HEK293T (cell line): Measurements from ENCODE around the gene SLC6A11.

Experiments used
- CTCF ChIA-PET: fragments of 350-600 bp; formaldehyde crosslinking; extraction: SDS; loops from one replicate; lab custom pipeline; 2021; ENCODE audit warnings: antibody characterized with exemption, inconsistent platforms; lab: Yijun Ruan, JAX
- POLR2A ChIA-PET: fragments of 350-600 bp; formaldehyde crosslinking; extraction: SDS; loops from one replicate; lab custom pipeline; 2020; ENCODE audit warnings: antibody characterized with exemption, inconsistent platforms; lab: Yijun Ruan, JAX
- DNase-seq: peaks from one replicate; pipeline ENCODE4 v3.0.0; 2012; ENCODE audit warnings: mixed read lengths; ENCODE audit errors: extremely low spot score
- ARNT ChIP-seq: fragments of 450-650 bp; IDR thresholded peaks from 2 replicates; pipeline ENCODE4 v1.6.1; 2017; ENCODE audit warnings: mild to moderate bottlenecking
- BHLHE40 ChIP-seq: fragments of 450-650 bp; IDR thresholded peaks from 2 replicates; pipeline ENCODE4 v1.6.1; 2016; ENCODE audit warnings: mild to moderate bottlenecking, moderate library complexity, borderline replicate concordance
- CTBP1 ChIP-seq: fragments of 450-650 bp; IDR thresholded peaks from 2 replicates; pipeline ENCODE4 v1.6.1; 2016; ENCODE audit warnings: borderline replicate concordance
- ELF4 ChIP-seq: fragments of 450-650 bp; IDR thresholded peaks from 2 replicates; pipeline ENCODE4 v1.6.1; 2017; ENCODE audit warnings: antibody characterized with exemption
- FOXA1 ChIP-seq: fragments of 450-650 bp; IDR thresholded peaks from 2 replicates; pipeline ENCODE4 v1.6.1; 2016; ENCODE audit warnings: mild to moderate bottlenecking
- FOXK2 ChIP-seq: fragments of 450-650 bp; IDR thresholded peaks from 2 replicates; pipeline ENCODE4 v1.6.1; 2016; ENCODE audit warnings: mild to moderate bottlenecking
- FOXM1 ChIP-seq: fragments of 450-650 bp; IDR thresholded peaks from 2 replicates; pipeline ENCODE4 v1.6.1; 2017; ENCODE audit warnings: mild to moderate bottlenecking, borderline replicate concordance
- HDGF ChIP-seq: fragments of 450-650 bp; IDR thresholded peaks from 2 replicates; pipeline ENCODE4 v1.6.1; 2017; ENCODE audit warnings: antibody characterized with exemption, borderline replicate concordance
- L3MBTL2 ChIP-seq: fragments of 450-650 bp; conservative IDR thresholded peaks from 2 replicates; pipeline ENCODE4 v1.6.1; 2016; ENCODE audit warnings: mild to moderate bottlenecking
- LEF1 ChIP-seq: fragments of 450-650 bp; IDR thresholded peaks from 2 replicates; pipeline ENCODE4 v1.6.1; 2017; ENCODE audit warnings: mild to moderate bottlenecking, borderline replicate concordance
- NFRKB ChIP-seq: fragments of 450-650 bp; IDR thresholded peaks from 2 replicates; pipeline ENCODE4 v1.6.1; 2016; ENCODE audit warnings: mild to moderate bottlenecking, moderate library complexity
- SP1 ChIP-seq: fragments of 450-650 bp; IDR thresholded peaks from 2 replicates; pipeline ENCODE4 v1.6.1; 2017
- SUZ12 ChIP-seq: fragments of 450-650 bp; IDR thresholded peaks from 2 replicates; pipeline ENCODE4 v1.6.1; 2016; ENCODE audit warnings: mild to moderate bottlenecking
- TARDBP ChIP-seq: fragments of 450-650 bp; IDR thresholded peaks from 2 replicates; pipeline ENCODE4 v1.6.1; 2016
- ZNF384 ChIP-seq: fragments of 450-650 bp; IDR thresholded peaks from 2 replicates; pipeline ENCODE4 v1.6.1; 2016
- TF ChIP-seq, protein P1 (sequence below): fragments of 450-650 bp; IDR thresholded peaks from 2 replicates; pipeline ENCODE4 v1.6.1; 2016

SLC6A11 gene

DNA sequence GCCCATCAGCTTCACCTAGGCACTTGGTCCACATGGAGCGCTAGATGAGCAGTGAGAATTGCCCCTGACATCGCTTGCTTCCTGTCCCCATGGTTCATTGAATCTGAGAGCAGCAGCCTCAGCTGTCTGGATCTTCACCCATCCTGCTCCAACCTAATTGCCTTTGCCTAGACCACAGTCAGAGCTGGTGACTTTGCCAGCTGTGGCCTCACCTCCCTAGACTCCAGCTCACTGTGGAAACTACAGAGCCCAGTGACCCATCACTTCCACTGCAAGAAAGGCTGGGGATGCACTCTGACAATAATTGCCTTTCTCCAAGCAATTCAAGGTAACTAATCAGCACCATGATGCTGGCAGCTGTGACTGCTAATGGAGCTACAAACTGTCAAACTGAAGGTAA is 145.9 kb downstream of the SLC6A11 start:
- DNase-seq = no peak
- CTCF ChIA-PET = interaction anchor here (1.1 to 1.2 kb wide), 2 partner anchors 11 to 98 kb away, joined by 3 to 4 read pairs; no protein-coding TSS in a partner anchor
- POLR2A ChIA-PET = no interaction called here
- TF ChIP-seq ZNF384 (no peak), FOXM1 (no peak), LEF1 (no peak), FOXA1 (no peak), ARNT (no peak), CTBP1 (no peak), NFRKB (no peak), SP1 (no peak), BHLHE40 (no peak), ELF4 (no peak), L3MBTL2 (no peak), HDGF (no peak), TARDBP (no peak), FOXK2 (no peak), SUZ12 (no peak)
- TF ChIP-seq, protein P1, sequence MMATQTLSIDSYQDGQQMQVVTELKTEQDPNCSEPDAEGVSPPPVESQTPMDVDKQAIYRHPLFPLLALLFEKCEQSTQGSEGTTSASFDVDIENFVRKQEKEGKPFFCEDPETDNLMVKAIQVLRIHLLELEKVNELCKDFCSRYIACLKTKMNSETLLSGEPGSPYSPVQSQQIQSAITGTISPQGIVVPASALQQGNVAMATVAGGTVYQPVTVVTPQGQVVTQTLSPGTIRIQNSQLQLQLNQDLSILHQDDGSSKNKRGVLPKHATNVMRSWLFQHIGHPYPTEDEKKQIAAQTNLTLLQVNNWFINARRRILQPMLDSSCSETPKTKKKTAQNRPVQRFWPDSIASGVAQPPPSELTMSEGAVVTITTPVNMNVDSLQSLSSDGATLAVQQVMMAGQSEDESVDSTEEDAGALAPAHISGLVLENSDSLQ = no peak

DNA sequence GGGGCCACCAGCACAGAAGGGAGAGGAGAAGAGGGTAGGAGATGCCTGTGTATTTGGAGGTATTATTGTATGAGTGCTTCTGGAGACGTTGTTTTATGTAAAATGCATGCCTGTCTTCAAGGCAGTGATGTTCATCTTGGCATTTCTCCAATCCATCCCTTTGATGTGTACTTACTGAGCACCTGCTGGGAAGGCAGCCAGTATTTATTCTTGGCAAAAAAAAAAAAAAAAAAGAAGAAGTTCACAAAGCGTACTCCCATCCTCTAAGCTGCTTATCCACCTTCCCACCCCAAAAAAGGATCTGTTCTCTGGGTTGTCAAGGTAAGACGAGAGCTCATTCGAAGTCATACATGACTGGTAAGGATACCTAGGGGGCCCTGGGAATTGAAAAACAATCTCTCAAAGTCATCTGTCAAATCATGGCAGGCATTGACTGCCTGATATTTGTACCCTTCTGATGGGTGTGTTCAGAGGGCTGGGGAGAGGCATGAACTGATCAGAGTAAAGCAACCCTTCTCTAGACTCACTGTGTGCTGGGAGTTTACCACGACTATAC is 146.5 kb downstream of the SLC6A11 start:
- TF ChIP-seq FOXA1 = no peak
- TF ChIP-seq ELF4 = no peak
- TF ChIP-seq CTBP1 = no peak
- no peak for TF ChIP-seq LEF1
- TF ChIP-seq FOXK2 = no peak
- TF ChIP-seq TARDBP = no peak
- no peak for TF ChIP-seq HDGF
- TF ChIP-seq, protein P1 = no peak
- TF ChIP-seq FOXM1 = no peak
- TF ChIP-seq SP1 = no peak
- TF ChIP-seq ARNT = no peak
- no peak for TF ChIP-seq NFRKB
- TF ChIP-seq ZNF384 = no peak
- TF ChIP-seq SUZ12 = no peak
- CTCF ChIA-PET = interaction anchor here (1.1 to 1.2 kb wide), 2 partner anchors 11 to 97 kb away, joined by 3 to 4 read pairs; no protein-coding TSS in a partner anchor
- DNase-seq = no peak
- POLR2A ChIA-PET = no interaction called here

DNA sequence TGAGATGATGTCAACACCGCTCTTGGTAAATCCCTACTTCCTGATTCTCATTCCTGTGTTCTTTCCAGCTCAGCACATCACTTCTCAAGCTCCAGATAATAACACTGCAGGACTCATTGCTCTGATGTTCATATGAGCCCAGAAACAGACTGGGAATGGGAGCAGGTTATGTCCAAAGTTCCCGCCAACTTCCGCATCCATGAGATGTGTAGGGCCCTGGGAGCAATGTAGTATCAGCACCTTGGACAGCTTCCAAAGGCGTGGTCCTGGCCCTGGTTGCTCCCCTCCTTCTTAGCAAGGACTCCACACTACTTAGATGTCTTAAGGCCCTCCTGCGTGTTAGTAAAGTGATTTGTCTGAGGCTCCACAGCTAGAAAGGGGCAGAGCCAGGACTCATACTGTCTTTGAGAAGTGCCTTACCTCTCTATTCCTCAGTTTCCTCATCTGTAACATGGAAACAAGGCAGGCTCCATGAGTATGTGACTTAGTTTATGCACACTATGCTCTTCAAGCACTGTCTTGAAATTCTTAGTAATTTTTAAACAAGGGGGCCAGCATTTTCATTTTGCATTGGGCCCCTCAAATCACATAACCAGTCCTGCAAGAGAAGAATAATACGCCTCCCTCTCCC is 148.6 kb downstream of the SLC6A11 start:
- ChIA-PET POLR2A (no interaction called here), CTCF (interaction anchor here (1.1 kb wide), 1 partner anchor 95 kb away, joined by 3 read pairs; no protein-coding TSS in a partner anchor)
- TF ChIP-seq TARDBP (no peak), FOXA1 (no peak), BHLHE40 (no peak), SP1 (no peak), NFRKB (no peak)
- peak; percentile 48 for DNase-seq

DNA sequence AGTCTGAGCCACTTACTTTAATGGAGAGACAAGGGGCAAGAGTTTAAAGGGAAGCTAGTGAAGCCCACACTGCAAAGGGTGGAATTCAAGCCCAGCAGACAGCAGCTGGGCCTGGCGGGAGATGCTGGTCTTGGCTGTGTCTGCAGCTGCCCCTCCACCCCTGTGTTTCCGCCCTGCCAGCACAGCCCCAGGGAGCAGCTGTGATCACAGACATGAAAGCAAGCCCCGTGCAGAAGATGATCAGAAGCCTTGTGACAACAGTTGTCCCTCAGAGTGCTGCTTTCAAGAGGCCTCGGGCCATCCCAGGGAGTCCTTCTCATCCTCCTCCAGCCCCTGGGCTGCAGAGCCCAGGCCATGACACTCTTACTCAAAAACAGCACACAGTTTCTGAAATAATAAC is 152.4 kb downstream of the SLC6A11 start:
- POLR2A ChIA-PET = no interaction called here
- CTCF ChIA-PET = no interaction called here
- no peak for DNase-seq
- TF ChIP-seq, protein P1 = no peak
- TF ChIP-seq SUZ12 = no peak
- no peak for TF ChIP-seq TARDBP
- TF ChIP-seq NFRKB = no peak
- no peak for TF ChIP-seq CTBP1
- TF ChIP-seq LEF1 = no peak
- no peak for TF ChIP-seq FOXK2
- TF ChIP-seq L3MBTL2 = no peak
- TF ChIP-seq BHLHE40 = no peak
- no peak for TF ChIP-seq HDGF
- no peak for TF ChIP-seq ARNT
- no peak for TF ChIP-seq SP1
- TF ChIP-seq FOXM1 = no peak
- no peak for TF ChIP-seq FOXA1
- no peak for TF ChIP-seq ELF4
- no peak for TF ChIP-seq ZNF384

DNA sequence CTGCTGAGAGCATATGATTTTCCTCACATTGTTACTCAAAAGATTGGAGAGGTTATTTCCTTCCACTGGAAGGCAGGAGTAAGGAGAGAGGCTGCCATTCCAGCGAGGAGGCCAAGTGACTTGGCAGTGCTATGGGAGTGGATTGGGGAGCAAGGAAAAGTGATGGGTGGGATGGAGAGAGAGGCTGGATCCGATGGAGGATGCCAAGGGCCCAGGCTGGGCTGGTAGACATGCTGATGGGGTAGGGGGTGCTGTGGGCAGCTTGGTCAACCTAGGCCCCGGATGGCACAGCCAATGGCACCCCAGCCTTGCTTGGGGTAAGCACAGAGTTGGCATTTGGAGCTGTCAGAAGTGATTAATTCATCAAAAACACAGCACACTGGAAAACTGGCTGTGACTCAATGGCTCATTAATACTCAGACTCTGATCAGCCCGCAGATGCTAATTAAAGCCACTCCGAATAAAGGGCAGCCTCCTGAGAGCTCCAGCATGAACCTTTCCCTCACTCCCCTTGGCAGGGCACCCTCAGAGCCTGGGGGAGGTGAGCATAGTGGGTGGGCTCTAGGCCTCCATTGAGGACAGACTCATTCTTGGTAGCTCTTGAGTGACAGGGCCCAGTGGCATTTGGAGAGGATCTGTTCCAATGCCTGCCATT is 154.4 kb downstream of the SLC6A11 start:
- TF ChIP-seq SUZ12 (no peak), ZNF384 (no peak), BHLHE40 (no peak), FOXK2 (no peak), HDGF (no peak), LEF1 (no peak)
- TF ChIP-seq, protein P1 = no peak
- CTCF ChIA-PET = no interaction called here
- POLR2A ChIA-PET = no interaction called here
- no peak for DNase-seq
